GM10847 (cell line): Measurements from ENCODE around the gene CFAP61.

Experiments
- POLR2A ChIP-seq: IDR thresholded peaks from 2 replicates; pipeline ENCODE4 v1.6.1; 2011; ENCODE audit not compliant: insufficient read length; ENCODE audit errors: extremely low read depth

Gene CFAP61

DNA sequence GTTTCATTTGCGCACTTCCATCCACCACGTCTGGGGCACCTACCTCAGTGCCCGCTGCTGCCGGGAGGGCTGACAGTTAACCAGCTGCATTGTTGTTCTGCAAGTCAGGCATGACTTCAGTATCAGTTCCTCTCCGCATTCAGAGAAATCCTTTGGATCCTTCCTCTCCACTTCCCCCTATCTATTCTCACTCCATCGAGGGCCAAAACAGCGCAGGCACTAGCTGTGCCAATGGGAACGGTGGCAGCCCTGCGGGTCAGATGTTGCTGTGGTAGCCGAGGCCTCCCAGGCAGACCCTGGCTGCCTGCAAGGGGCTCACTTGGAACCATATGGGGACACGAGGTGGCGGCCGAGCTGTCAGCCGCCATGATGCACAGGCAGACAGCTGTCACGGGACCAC, 251.4 kb downstream of the CFAP61 start:
- no peak for TF ChIP-seq POLR2A

DNA sequence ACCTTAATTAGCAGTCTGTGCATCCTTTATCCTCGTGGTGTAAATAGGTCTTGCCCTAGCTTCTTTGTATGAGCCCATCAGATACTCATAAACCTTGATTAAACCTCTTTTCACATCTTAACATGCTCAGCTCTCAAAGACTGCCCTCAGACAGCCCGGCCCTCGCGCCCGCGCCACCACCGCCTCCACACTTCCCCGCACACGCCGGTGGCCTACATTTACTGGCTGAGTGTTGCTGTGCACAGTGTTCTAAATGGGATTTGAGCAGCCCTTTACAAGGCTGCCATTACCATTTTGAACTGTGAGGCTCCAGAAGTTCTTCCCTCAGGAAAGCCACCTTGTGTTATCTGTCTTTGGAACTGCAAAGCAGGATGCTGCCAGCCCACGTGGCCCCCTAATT, 252.6 kb downstream of the CFAP61 start:
- TF ChIP-seq POLR2A = no peak

DNA sequence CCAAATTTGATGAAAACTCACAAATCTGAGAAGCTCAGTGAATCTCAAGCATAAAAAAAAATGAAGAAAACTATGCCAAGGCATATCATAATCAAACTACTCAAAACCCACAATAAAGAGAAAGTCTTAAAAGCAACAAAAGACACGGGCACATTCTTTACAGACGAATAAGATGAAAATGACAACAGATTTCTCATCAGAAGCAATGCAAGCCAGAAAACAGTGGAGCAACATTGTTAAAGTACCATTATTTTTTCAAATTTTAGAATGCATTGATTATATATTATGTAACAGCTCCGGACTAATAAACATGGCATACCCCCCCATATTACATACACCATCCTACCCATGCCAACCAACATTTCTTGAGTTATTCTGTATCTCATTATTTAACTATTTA, 260.2 kb downstream of the CFAP61 start:
- TF ChIP-seq POLR2A = no peak

DNA sequence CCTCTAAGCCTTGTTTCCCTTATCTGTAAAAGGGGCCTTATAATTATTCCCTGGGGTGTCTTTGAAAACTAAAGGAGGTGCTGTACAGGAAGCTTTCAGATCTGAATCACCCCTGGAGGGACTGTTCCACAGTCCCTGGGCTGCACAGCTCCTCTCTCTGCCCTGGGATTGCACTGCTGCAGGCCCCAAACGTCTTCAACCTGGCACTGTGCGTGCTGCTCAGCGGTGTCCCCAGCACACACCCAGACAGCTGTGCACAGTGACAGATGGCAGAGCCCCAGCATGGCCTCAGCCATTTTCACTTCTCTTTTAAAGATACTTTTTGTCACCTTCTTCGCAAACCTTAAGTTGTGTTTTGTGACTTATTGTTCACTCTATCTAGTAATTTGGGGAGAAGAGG, 264.9 kb downstream of the CFAP61 start:
- no peak for TF ChIP-seq POLR2A

DNA sequence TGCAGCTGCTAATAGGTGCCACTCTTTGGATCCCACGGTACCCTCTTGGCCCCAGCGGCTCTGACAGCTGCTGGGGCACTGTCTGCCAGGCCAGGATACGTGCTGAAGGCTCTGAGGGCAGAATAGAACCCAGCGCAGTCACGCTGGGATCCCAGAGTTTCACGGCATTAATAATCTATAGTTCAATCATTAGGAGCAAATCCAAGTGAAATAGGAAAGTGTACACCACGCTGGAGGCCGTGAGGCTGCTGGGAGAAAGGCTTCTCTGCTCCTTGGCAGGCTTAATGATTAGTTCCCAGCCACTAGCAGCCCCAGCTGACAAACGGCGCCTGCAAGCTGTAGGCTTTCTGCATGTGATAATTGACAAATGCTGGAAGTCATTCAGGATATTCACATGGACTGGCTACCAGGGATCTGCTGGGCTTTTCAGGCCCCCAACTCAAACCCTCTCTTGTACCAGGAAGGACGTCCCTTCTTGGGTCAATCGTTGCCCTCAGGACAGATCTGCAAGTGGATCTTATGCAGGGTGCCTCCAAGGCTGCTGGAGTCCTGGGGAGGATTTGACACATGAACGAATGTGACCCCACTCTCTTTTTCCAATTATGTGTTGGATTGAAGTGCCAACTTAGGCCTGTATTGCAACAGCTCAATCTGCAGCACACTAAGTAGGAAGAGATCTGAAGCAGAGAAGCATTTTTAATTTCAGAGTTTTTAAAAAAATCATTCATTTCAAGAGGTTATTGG, 265.5 kb downstream of the CFAP61 start:
- TF ChIP-seq POLR2A = no peak

DNA sequence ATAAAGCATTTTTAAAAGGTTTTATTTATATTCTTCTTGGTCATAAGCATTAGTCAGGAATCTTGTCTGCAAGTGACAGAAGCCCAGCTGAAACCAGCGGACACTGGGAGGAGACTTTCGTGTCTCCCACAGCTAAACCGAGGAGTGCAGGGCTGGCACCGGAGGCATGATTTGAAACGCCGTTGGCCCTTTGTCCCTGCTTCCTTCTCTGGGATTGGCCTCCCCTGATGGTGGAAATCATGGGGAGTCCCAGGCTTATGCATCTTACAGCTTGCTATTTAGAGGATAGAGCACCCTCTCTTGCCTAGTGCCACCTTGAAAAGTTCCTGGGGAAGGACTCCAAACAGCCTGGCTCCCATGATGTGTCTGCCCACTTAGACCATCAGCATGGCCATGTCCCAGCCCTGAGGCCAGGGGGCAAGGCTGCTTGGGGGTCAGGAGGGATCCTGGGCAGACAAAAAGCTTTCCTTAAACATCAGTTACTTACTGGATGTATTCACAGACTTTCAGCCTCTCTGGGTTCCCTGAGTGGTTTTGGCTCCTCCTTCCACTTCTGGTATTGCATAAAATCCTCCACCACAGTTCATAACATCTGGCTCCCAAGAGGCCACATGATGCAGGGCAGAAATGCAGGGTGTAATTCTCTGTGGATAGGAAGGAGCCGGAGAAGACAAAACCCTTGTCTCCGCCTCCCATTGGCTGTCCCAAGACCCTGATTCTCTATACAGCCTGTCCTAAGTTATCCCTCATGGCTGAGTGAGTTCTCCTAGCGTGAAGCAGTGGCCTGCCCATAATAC, 266.2 kb downstream of the CFAP61 start:
- no peak for TF ChIP-seq POLR2A

DNA sequence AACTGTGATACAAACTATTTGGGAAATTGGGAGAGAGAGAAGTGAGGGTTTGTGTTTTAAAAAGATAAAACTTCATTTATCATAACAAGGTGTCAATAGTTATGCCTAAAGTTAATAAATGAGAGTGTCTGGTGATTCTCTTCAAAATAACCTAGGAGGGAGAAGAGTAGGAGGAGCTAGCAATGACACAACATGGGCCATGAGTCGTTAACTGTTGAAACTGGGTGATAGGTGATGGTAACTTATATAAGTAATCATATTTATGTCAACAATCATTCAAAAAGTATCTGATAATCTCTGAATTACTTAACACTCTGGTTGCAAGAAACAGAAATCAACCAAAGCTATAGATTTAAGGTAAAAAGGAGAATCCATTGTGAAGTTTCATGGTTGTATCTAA, 268.8 kb downstream of the CFAP61 start:
- TF ChIP-seq POLR2A = no peak

DNA sequence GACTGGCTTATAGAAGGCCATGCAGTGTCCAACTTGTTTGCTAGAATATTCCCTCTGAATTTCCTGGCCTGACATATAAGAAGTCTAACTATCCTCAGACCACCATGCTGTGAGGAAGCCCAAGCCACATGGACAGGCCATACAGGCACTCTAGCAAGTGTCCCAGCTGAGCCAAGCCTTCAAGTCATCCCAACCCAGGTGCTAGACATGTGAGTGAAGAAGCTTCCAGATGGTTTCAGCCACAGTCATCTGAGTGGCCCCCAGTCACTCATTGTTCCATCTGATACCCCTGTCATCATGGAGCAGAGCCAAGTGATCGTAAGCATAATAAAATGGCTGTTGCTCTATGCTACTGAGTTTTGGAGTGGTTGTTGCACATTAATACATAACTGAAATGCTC, 269.6 kb downstream of the CFAP61 start:
- no peak for TF ChIP-seq POLR2A

DNA sequence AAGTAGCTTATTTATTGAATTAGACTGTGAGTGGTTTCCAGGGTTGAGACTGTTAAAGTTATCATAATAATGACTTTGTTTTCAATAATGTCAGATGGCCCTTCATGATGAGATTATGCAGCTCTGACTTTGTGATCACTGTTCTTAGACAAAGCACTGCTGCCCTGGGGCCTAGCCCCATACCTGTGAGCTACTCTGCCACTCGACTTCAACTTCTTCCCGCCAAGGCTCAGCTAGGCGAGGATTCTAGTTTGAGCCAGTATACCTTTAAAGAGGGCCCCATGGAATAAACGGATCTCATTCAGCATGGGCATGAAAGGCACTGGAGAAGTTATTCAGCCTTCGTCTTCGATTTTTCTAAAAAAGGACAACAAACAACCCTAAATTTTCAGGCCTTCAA, 270.6 kb downstream of the CFAP61 start:
- no peak for TF ChIP-seq POLR2A

DNA sequence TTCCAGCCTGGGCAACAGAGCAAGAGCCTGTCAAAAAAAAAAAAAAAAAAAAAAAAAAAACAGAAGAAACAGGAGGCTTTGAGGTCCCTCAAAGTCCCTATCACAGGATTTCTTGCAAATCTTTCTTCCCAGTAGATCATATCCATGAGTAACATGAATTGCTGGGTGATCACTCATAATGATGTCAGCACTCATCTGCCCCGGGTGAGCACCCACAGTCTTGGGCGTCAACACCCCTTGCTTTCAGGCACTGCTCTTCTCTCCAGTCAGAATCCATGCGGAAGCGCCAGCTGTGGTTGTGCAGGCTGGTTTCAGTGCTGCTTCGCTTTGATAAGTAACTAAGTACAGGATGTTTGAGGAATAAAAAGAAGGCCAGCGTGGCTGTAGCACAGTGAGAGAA, 275.4 kb downstream of the CFAP61 start:
- no peak for TF ChIP-seq POLR2A

DNA sequence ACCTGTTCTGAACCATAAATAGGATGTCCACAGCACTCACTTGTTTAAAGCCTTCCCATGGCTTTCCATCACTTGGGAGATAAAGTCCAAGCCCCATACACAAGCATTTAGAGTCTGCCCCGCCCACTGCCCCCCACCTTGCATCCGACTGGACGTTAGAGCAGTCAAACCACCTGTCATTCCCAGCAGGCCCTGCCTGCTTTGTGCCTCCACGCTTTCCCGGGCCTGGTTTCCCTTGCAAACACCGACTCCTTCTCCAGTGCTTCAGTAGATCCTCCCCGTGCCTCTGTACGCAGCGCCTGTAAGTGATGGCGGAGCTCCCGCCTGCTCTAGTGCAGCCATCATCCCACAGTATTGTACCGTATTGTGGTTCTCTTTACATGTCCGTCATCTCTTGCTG, 277.2 kb downstream of the CFAP61 start:
- no peak for TF ChIP-seq POLR2A

DNA sequence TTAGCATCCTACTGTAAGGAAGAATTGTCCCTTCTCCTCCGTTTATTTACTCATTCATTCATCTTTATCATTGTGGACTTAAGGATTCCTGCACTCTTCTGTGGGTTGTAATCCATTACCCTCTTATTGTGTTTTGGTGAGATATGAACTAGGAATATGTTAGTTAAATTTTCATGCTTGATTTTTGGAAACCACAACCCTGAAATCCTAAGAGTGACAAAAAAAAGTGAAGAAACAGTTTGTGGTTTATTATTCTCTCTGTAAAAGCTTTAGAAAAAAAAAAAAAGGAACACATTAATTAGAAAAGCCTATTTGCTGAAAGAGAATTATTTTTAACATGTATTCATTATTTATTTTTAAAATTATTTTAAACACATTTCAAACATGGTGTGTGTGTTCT, 278.8 kb downstream of the CFAP61 start:
- no peak for TF ChIP-seq POLR2A

DNA sequence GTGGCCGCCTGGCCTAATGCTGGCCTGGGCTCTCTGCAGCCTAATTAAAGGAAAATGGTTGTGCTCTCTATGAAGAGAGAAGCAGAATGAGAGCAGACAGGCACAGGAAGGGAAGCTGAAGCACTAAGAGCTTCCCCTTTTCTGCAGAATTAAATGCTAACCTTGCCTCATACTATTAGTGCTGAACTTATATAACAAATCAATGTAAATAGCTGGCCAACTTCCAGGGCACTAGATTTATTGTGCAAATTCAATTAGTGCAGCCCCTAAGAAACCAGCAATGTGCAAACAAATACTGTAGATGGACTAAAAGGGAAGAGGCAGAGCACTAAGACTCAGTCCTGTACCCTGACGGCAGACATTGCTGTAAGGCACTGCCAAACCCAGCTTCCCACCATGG, 279.5 kb downstream of the CFAP61 start:
- TF ChIP-seq POLR2A = no peak

DNA sequence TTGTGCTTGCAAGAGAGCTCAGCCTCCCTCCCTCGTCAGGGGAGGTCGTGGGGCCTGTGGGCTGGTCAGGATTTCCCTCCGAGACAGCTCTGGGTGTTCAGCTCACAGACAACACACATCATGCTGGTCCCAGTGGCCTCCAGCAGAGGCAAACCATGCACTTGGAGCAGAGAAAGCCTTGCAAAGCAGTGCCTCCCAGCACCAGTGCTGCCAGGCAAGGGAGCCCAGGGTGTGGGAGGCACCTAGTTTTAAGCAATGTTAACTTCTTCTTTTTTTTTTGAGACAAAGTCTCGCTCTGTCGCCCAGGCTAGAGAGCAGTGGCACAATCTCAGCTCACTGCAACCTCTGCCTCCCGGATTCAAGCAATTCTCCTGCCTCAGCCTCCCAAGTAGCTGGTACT, 281.5 kb downstream of the CFAP61 start:
- TF ChIP-seq POLR2A = no peak

DNA sequence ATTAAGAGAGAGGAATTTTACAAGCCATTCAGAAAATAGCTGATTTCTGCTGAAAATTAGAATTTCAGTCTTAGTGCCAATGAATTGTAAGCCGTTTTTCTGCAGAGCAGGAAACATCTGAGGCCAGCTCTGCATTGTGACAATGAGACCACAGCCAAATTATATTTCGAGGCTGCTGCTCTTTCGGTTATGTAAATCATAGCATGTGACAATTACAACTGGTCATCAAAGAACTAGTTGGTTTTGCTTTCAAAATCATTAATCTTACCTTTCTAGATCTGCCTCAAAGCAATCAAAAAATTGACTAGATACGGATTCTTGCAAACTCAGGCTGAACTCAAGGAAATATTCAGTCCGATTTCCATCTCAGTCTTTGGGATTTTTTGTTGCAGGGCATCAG, 282.2 kb downstream of the CFAP61 start:
- TF ChIP-seq POLR2A = no peak

DNA sequence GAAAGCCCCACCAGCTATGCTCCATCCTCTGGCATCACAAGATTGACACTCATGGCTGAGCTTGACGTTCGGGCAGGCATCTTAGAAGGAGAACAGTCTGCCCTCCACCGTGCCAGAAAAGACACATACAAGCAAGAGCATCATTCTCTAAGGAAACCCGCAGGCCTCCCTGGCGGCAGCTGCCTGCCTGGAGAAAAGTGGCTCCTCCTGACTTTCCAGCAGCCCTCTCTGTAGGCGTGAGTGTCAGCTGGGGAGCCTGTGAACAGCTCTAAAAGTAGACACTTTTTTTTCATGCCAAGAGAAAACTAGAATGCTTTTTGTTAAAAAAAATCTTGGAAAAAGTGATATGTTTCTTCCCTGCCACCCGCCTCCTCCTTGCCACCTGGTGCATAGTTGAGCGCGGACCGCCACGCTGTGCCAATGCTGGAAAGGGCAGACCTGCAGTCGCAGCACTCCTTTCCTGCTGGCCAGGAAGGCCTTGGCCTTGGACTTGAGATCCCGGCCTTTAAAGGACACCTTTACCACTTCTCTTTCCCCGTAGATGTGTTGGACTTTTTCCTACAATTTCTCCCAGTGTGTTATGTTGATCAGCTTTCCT, 285.9 kb downstream of the CFAP61 start:
- TF ChIP-seq POLR2A = no peak
